Lower leg skin (tissue), 3 donors: ENCODE measurements around the gene SLC24A1.

ENCODE experiments used
- CTCF ChIP-seq, 3 donors: fragments of 450-650 bp; IDR thresholded peaks; one replicate each; pipeline ENCODE4 v1.5.1; 2016; ENCODE audit warnings: antibody characterized with exemption in 3 of 3, mild to moderate bottlenecking in 3 of 3, moderate library complexity in 2 of 3
- POLR2A ChIP-seq, 2 donors: fragments of 450-650 bp; IDR thresholded peaks; one replicate each; pipeline ENCODE4 v1.6.1; 2016 to 2017; ENCODE audit warnings: antibody characterized with exemption in 2 of 2, mild to moderate bottlenecking in 1 of 2, moderate library complexity in 1 of 2

- TF ChIP-seq CTCF (IDR thresholded peaks at IDR 0.05) (no peak), POLR2A (IDR thresholded peaks at IDR 0.05) (no peak)
These were observed 37.8 kb downstream of the SLC24A1 start for GRCh38 chr15:65659502-65660052.
